Ovary (tissue), 3 donors: ENCODE results near the gene TRIM3.

Experiments used
- POLR2A ChIP-seq: fragments of 450-650 bp; IDR thresholded peaks from one replicate; pipeline ENCODE4 v1.6.1; 2017; ENCODE audit warnings: antibody characterized with exemption, mild to moderate bottlenecking, moderate library complexity
- TF ChIP-seq, protein P1 (sequence below), 3 donors: fragments of 450-650 bp in 2 of 3; fragments of 200-600 bp in 1 of 3; IDR thresholded peaks; one replicate each; pipeline versions ENCODE4 v1.5.1 to v1.8.0; 2016 to 2022; ENCODE audit warnings: antibody characterized with exemption in 3 of 3, mild to moderate bottlenecking in 1 of 3
- donor health status: DM: no; HTN: no; CAD: no.

DNA sequence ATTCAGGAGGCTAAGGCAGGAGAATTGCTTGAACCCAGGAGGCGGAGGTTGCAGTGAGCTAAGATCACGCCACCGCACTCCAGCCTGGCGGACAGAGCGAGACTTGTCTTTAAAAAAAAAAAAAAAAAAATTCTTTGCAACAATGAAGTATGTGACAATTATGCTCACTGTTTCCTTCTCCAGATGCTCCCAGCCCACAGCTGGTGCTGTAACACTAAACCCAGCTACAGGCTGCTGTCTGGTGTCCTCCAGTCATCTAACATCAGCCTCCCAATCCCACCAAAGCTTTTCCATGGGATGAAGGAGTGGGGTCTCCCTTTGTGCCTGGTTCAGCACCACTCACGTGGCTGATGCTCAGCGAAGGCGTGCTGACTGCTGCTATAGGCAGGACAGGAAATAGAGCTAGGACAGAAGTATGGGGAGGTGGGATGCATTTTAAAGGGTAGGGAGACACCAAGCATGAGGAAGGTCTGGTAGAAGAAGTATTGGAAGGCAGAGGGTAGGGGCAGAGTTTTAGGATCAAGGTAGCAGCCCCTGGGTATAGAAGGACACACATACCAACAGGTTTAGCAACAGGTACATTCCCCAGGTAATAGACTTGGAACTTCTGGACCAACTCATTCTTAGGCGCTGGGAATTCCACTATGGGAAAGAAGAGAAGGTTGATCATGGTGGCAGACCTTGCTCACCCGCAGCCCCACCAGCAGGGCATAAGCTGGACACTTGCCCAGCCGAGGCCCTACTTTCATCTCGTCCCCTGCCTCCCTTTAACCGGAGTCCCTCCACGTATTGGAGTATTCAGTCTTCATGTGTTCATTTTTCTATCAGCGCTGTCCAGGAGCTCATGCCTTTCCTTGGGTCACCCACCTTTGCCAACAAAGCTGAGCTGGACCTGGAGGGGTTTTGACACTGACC is 73.1 kb downstream of the TRIM3 start:
- no peak for TF ChIP-seq POLR2A
- TF ChIP-seq, protein P1, sequence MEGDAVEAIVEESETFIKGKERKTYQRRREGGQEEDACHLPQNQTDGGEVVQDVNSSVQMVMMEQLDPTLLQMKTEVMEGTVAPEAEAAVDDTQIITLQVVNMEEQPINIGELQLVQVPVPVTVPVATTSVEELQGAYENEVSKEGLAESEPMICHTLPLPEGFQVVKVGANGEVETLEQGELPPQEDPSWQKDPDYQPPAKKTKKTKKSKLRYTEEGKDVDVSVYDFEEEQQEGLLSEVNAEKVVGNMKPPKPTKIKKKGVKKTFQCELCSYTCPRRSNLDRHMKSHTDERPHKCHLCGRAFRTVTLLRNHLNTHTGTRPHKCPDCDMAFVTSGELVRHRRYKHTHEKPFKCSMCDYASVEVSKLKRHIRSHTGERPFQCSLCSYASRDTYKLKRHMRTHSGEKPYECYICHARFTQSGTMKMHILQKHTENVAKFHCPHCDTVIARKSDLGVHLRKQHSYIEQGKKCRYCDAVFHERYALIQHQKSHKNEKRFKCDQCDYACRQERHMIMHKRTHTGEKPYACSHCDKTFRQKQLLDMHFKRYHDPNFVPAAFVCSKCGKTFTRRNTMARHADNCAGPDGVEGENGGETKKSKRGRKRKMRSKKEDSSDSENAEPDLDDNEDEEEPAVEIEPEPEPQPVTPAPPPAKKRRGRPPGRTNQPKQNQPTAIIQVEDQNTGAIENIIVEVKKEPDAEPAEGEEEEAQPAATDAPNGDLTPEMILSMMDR (IDR thresholded peaks at IDR 0.05): no peak
